Loucy (cell line): ENCODE data around the gene ISM2.

Source experiments
- H2AFZ ChIP-seq: fragments of 200-600 bp; sonication (generic); 2 replicates; pipeline ENCODE4 v1.6.0; 2016; ENCODE audit warnings: antibody characterized with exemption, mild to moderate bottlenecking, low read length, moderate library complexity
- H3F3A ChIP-seq: fragments of 200-600 bp; 2 replicates; pipeline ENCODE4 v1.6.0; 2016; ENCODE audit warnings: antibody characterized with exemption, low read depth, mild to moderate bottlenecking
- H3K27me3 ChIP-seq: fragments of 200-600 bp; sonication (generic); 2 replicates; pipeline ENCODE4 v1.6.1; 2014; ENCODE audit warnings: low read length, mild to moderate bottlenecking; ENCODE audit not compliant: insufficient read depth, poor library complexity, severe bottlenecking
- H3K36me3 ChIP-seq: fragments of 200-600 bp; sonication (generic); 2 replicates; pipeline ENCODE4 v1.6.1; 2016; ENCODE audit warnings: low read length; ENCODE audit not compliant: insufficient read depth
- H3K4me1 ChIP-seq: fragments of 200-600 bp; sonication (generic); 2 replicates; pipeline ENCODE4 v1.5.1; 2014; ENCODE audit warnings: low read length, mild to moderate bottlenecking; ENCODE audit not compliant: insufficient read depth, poor library complexity, severe bottlenecking
- H3K4me2 ChIP-seq: fragments of 200-600 bp; sonication (generic); 2 replicates; pipeline ENCODE4 v1.6.0; 2014; ENCODE audit warnings: antibody characterized with exemption, low read length, low read depth, mild to moderate bottlenecking; ENCODE audit not compliant: poor library complexity, severe bottlenecking
- H3K4me3 ChIP-seq: fragments of 200-600 bp; sonication (generic); 2 replicates; pipeline ENCODE4 v1.5.1; 2014; ENCODE audit warnings: low read length, mild to moderate bottlenecking, mixed read lengths; ENCODE audit not compliant: poor library complexity, severe bottlenecking
- H3K79me2 ChIP-seq: fragments of 200-600 bp; sonication (generic); 2 replicates; pipeline ENCODE4 v1.6.1; 2014; ENCODE audit warnings: low read length; ENCODE audit not compliant: insufficient read depth
- H3K9ac ChIP-seq: fragments of 200-600 bp; sonication (generic); 2 replicates; pipeline ENCODE4 v1.6.0; 2014; ENCODE audit warnings: mild to moderate bottlenecking, low read depth, low read length, moderate library complexity; ENCODE audit not compliant: poor library complexity, severe bottlenecking
- H3K9me2 ChIP-seq: fragments of 200-600 bp; sonication (generic); replicated peaks from 2 replicates; pipeline ENCODE4 v1.6.1; 2016; ENCODE audit warnings: low read depth, low read length, mixed read lengths
- H3K9me3 ChIP-seq: fragments of 200-600 bp; sonication (generic); 2 replicates; pipeline ENCODE4 v1.6.1; 2014; ENCODE audit warnings: mild to moderate bottlenecking, antibody characterized with exemption, low read length, low read depth; ENCODE audit not compliant: insufficient read depth
- H4K20me1 ChIP-seq: fragments of 200-600 bp; sonication (generic); 2 replicates; pipeline ENCODE4 v1.6.0; 2014; ENCODE audit warnings: antibody characterized with exemption, low read length, mild to moderate bottlenecking; ENCODE audit not compliant: insufficient read depth, poor library complexity, severe bottlenecking
- CTCF ChIP-seq: fragments of 200-600 bp; sonication (generic); conservative IDR thresholded peaks from 2 replicates; pipeline ENCODE4 v1.5.1; 2014; ENCODE audit warnings: mild to moderate bottlenecking, antibody characterized with exemption, low read length
- EZH2phosphoT487 ChIP-seq: fragments of 200-600 bp; IDR thresholded peaks from 2 replicates; pipeline ENCODE4 v1.6.1; 2018; ENCODE audit warnings: antibody characterized with exemption, mild to moderate bottlenecking, moderate library complexity, borderline replicate concordance

The ISM2 gene

DNA sequence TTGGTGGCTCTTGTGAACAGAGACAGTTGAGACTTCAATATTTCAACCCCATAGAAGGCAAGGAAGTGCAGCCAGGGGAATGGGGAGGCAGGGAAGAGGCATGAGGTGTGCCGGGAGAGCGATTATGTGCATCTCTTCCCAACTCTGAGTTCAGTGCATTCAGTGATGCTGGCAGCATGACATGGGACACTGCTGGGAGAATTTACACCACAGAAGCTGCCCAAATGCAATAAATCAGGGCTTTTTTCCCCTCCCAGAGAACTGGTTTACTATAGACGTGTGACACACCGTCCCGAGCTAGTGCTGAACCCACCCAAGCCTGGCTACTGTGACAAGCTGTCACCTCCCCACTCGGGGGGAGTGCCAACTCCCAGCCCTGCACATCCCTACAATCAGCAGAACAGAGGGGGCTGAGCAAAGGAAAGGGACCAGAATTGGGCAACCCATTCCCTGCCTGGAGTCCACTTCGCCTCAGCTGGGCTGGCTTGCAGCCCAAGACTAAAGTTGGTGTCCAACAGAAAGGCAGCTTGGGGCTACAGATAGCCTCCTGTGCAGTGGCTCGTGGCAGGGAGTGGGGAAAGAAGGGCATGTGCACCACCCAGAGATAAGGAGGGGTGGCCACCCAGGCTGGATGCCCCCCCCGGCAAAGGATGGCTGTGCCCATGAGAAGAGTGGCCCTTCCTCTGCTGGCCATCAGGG lies 24.0 kb downstream of the ISM2 start:
- no peak overlapping the region for H2AFZ ChIP-seq

DNA sequence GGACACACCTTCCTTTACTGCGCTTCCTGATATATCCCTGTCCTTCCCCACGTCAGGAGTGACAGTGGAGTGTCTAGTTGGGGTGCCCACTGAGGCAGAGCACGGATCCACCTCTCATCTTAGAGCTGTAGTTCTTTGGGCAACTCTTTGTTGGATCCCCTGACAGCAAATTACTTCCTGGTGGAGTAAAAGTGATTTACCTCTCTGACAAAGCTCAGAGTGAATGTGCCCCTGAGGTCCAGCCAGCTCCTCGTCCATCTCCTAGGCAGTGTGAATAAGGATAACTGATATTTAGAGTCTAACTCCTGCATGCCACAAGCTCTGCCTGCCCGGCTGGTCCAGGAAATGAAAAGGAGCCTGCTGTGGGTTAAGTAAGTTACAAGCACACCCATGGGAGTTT lies 24.7 kb downstream of the ISM2 start:
- H3K4me3 ChIP-seq, result no peak overlapping the region
- H3K9ac ChIP-seq, result no peak overlapping the region
- no peaks in the 10 kb centered on the region for H3K9me2 ChIP-seq
- no peak overlapping the region for H2AFZ ChIP-seq
- no peaks in the 10 kb centered on the region for H3K79me2 ChIP-seq
- no peaks in the 10 kb centered on the region for H3F3A ChIP-seq
- no peaks in the 10 kb centered on the region for H4K20me1 ChIP-seq
- H3K4me2 ChIP-seq, result no peak overlapping the region
- TF ChIP-seq CTCF (no peak), EZH2phosphoT487 (no peak)
- no peaks in the 10 kb centered on the region for H3K9me3 ChIP-seq
- no peaks in the 10 kb centered on the region for H3K4me1 ChIP-seq
- H3K36me3 ChIP-seq, result peaks cover 8% of the 10 kb centered on the region; the same call in 1 of the 2 replicates
- H3K27me3 ChIP-seq, result no peaks in the 10 kb centered on the region

More for the DNA sequence above, 24.0 kb downstream of the ISM2 start:
- no peaks in the 10 kb centered on the region for H3K79me2 ChIP-seq
- no peaks in the 10 kb centered on the region for H3K4me1 ChIP-seq
- peaks cover under 1% of the 10 kb centered on the region; the same call in 1 of the 2 replicates for H3K36me3 ChIP-seq
- H4K20me1 ChIP-seq, result no peaks in the 10 kb centered on the region
- H3K9me2 ChIP-seq, result no peaks in the 10 kb centered on the region
- no peaks in the 10 kb centered on the region for H3K9me3 ChIP-seq
- no peak overlapping the region for H3K9ac ChIP-seq
- no peak for TF ChIP-seq EZH2phosphoT487
- TF ChIP-seq CTCF, result no peak
- no peaks in the 10 kb centered on the region for H3K27me3 ChIP-seq
- H3K4me2 ChIP-seq, result no peak overlapping the region
- H3F3A ChIP-seq, result no peaks in the 10 kb centered on the region
- H3K4me3 ChIP-seq, result no peak overlapping the region

GRCh38 chr14:77470224-77470870 lies 28.3 kb downstream of the ISM2 start:
- H3K4me3 ChIP-seq, result no peak overlapping the region
- no peaks in the 10 kb centered on the region for H3K79me2 ChIP-seq
- no peak for TF ChIP-seq CTCF
- no peak for TF ChIP-seq EZH2phosphoT487
- H3K4me2 ChIP-seq, result no peak overlapping the region
- H4K20me1 ChIP-seq, result no peaks in the 10 kb centered on the region
- H3F3A ChIP-seq, result no peaks in the 10 kb centered on the region
- H2AFZ ChIP-seq, result no peak overlapping the region
- no peaks in the 10 kb centered on the region for H3K9me3 ChIP-seq
- H3K4me1 ChIP-seq, result no peaks in the 10 kb centered on the region
- H3K9ac ChIP-seq, result no peak overlapping the region
- no peaks in the 10 kb centered on the region for H3K9me2 ChIP-seq
- H3K27me3 ChIP-seq, result no peaks in the 10 kb centered on the region
- H3K36me3 ChIP-seq, result peaks cover 37% of the 10 kb centered on the region
